HG03175 (cell line): ENCODE results near the gene INTU.
"Not testable (repeated sequence)": the region's sequence is repeated elsewhere in the genome, so short reads cannot be mapped to it uniquely, and the experiment has no call there.

Experiments
- ATAC-seq: cut with Tn5 transposase; IDR thresholded peaks from one replicate; pipeline ENCODE4 v1.9.1; 2021; ENCODE audit warnings: mild to moderate bottlenecking, moderate library complexity; ENCODE audit not compliant: unreplicated experiment

Gene INTU

GRCh38 chr4:127642169-127642568 lies 9.4 kb downstream of the INTU start:
- no peak for ATAC-seq

- ATAC-seq: no peak
Observed at GRCh38 chr4:127643791-127644190, 11.0 kb downstream of the INTU start.

GRCh38 chr4:127648061-127648460 lies 15.3 kb downstream of the INTU start:
- no peak for ATAC-seq

GRCh38 chr4:127655590-127655989 lies 22.8 kb downstream of the INTU start:
- not testable (repeated sequence) for ATAC-seq

GRCh38 chr4:127656047-127656680 lies 23.4 kb downstream of the INTU start:
- ATAC-seq: no peak

- no peak for ATAC-seq
Observed at GRCh38 chr4:127660284-127660885, 27.6 kb downstream of the INTU start.

GRCh38 chr4:127667116-127667515 lies 34.4 kb downstream of the INTU start:
- ATAC-seq: no peak

- no peak for ATAC-seq
Observed at GRCh38 chr4:127667772-127668171, 35.0 kb downstream of the INTU start.

GRCh38 chr4:127668770-127669169 lies 36.0 kb downstream of the INTU start:
- no peak for ATAC-seq

GRCh38 chr4:127669691-127670090 lies 36.9 kb downstream of the INTU start:
- ATAC-seq: no peak

GRCh38 chr4:127672111-127672510 lies 39.4 kb downstream of the INTU start:
- ATAC-seq: no peak

GRCh38 chr4:127685292-127685691 lies 52.5 kb downstream of the INTU start:
- ATAC-seq: no peak

- no peak for ATAC-seq
Observed at GRCh38 chr4:127686658-127687057, 53.9 kb downstream of the INTU start.

- no peak for ATAC-seq
Observed at GRCh38 chr4:127687580-127687979, 54.8 kb downstream of the INTU start.

GRCh38 chr4:127698789-127699200 lies 66.0 kb downstream of the INTU start:
- ATAC-seq: peak; percentile 99

GRCh38 chr4:127708985-127709384 lies 76.2 kb downstream of the INTU start:
- ATAC-seq: no peak

- no peak for ATAC-seq
Observed at GRCh38 chr4:127709456-127709855, 76.7 kb downstream of the INTU start.

GRCh38 chr4:127730142-127730913 lies 97.6 kb downstream of the INTU start, which contains the start of gene SLC25A31:
SLC25A31 (plus strand) TSS chr4:127730400; CDS start chr4:127730546, 146 bp downstream.
- ATAC-seq: no peak

- ATAC-seq: no peak
Observed at GRCh38 chr4:127731406-127731805, 98.6 kb downstream of the INTU start.

GRCh38 chr4:127732623-127733328 lies 100.0 kb downstream of the INTU start:
- ATAC-seq: peak; percentile 88

- no peak for ATAC-seq
Observed at GRCh38 chr4:127734976-127735375, 102.2 kb downstream of the INTU start.
